ENCODE data around the gene MTA3.

MTA3 gene

GRCh38 chr2:42742740-42743658, 174.6 kb downstream of the MTA3 start:
- no peak for DNase-seq

DNA sequence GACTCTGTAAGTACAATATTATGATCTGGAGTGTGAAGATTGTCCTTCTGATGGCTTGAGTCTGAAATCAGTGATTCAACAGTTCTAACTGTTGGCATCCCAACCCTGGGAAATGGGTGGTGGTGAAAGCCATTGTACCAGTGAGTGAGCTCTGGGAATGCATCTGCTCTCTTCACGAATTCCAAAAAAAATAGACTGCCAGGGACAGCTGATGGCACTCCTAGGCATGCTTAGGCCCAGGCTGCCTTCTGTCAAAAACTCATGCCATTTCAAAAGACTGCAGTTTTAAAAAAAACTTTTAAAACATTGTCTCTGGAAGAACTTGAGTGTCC, 175.2 kb downstream of the MTA3 start:
- DNase-seq = no peak

DNA sequence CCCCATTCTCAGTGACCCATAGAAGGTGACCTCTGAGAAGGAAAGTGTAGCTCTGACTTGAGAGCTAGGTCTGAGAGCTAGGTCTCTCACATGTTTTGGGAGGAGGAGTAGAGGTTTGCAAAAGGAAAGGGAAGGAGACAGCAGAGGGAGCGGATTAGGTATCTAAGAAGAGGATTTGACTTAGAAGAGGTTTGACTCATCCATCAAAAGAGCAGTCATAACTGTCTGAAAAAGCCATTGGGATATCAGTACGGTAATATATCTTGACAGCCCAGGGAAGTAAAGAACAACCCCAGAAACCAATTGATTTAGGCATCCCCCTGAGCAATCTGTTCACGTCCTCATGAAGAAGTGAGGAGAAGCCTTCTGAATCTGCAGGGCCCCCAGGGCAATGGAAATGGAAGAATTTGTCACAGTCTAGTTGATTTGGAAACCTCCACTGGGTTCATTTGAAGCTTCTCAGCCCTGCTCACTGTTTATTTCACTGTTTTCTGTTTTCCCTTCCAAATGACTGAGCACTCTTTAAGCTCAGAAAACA, 176.2 kb downstream of the MTA3 start:
- no peak for DNase-seq

- DNase-seq = no peak
These were observed 179.0 kb downstream of the MTA3 start for GRCh38 chr2:42747422-42747821.

DNA sequence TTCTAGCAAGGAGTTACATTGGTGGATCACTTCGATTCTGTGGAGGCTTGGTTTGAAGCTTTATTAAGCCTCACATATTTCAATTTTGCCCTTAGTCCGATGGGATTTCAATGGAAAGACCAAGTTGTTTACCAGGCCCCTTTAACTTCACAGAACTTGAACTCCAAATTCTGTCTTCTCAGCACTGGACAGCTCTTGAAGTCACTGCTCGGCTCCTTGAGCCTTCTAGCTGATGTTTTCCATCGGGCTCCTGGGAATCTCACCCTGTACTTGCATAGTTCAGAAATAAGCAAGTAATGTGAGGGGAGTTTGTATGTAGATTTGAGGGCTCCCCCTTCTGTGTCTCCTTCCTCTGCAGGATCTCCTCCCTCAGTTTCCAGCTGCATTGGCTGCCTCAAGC, 180.4 kb downstream of the MTA3 start:
- no peak for DNase-seq

GRCh38 chr2:42752314-42752713, 183.9 kb downstream of the MTA3 start:
- DNase-seq = no peak

GRCh38 chr2:42752816-42753813, 184.7 kb downstream of the MTA3 start:
- DNase-seq = no peak

DNA sequence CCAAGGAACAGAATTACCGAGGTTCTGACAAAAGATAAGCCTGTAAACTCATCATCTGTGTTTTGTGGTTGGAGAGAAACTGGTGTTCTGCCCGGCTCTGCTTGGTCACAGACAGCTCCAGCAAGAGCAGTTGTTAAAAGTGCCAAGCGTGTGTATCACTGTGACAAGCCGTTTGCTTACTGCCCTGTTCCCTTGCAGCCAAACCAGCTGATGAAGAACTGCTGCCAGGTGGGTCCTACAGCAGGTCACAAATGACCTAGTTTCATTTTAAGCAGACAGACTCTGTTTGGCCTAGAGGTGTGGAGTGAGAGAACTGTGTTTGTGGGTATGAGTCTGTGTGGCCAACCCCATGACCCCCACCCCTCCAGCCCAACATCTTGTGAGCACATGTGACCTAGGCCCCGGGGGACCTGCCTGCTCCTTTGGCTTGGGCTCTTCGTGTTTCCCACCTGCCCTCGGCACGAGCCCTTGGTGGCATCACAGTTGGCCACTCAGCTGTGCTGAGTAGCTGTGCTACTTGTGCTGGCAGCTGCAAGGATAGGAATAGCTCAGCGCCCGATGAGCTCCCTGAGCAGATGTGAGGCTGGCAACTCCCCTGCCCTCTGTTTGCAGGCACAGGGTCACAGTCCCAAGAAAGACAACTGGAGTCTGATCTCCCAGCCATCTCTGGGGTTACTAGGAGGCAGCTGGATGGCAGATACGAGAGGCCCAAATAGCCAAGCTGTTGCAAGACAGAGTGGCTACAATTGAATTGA, 185.8 kb downstream of the MTA3 start:
- no peak for DNase-seq

DNA sequence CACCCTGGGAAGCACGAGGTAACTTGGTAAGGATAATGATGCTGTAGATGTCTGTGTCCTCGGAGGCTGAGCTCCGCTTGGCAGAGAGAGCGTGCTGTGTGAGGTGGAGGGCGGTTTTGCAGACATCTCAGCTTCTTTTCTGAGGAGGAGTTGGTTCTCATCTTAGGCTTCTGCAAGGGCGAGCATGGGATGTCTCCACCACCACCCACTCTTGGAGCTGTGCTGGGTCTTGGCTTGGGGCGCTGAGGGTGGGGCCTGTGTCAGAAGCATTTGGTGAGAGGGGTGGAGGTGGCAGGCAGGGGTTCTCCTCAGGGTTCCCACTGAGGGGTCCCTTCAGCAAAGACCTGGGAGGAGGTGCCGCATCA, 186.3 kb downstream of the MTA3 start:
- DNase-seq = no peak

DNA sequence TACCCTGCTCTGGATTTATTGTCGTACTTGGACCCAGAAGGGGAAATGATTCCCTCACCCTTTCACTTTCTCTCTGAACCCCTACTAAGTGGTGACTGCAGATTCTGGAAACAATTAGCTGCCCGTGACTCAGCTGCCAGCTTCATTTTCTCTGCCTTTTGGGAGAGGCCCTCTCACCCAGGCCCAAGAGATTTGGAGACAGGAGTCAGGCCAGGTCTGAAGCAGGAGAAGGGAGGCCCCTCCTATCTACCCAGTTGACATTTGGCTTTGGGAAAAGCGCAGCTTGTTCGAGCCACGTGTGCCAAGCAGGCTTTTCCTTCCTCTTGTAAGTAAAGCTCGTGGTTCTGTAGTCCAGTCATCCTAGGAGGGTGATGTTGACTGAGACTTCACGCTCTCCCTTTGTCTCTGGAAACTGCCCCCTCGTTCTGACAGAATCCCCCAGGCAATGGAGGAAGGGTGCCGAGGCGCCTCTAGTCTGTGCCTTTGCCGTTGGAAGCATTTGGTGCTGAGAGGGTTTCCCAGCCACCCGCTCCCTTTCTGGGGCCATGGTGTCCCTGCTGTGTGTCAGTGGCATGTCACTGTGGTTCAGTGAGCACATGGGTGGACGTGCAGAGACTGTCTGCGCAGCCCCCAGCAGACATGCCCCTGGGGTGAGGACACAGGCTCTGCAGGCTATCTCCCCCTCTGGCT, 186.9 kb downstream of the MTA3 start:
- DNase-seq = no peak

DNA sequence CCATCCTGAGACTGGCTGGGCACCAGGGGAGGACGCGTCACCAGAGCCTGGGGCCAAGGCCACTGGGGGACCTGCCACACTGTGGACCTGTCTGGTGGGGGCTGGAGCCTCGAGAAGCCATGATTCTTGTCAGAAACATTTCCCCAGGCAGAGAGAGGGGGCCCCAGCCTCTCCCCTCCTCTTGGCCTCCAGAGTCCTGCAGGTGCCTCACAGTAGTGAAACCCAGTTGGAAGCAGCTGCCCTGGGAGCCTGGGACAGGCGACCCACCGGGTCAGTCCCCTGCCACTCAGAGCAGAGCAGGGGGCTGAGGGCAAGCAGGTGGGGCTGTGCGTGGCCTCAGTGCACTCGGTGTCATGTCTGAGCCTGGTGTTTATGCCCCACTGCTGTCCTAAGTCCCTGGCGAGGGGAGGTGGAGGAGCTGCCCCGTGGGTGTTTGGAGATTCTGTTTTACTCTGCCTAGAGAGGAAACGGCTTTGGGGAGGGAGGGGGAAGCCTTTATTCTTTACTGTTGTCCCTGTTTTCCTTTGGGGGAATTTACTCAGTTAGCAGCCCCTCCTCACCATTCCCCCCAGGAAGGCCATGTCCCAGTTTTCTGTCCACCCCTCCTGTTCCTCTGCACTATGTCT, 187.8 kb downstream of the MTA3 start:
- no peak for DNase-seq

GRCh38 chr2:42756966-42757513, 188.6 kb downstream of the MTA3 start:
- DNase-seq = no peak

DNA sequence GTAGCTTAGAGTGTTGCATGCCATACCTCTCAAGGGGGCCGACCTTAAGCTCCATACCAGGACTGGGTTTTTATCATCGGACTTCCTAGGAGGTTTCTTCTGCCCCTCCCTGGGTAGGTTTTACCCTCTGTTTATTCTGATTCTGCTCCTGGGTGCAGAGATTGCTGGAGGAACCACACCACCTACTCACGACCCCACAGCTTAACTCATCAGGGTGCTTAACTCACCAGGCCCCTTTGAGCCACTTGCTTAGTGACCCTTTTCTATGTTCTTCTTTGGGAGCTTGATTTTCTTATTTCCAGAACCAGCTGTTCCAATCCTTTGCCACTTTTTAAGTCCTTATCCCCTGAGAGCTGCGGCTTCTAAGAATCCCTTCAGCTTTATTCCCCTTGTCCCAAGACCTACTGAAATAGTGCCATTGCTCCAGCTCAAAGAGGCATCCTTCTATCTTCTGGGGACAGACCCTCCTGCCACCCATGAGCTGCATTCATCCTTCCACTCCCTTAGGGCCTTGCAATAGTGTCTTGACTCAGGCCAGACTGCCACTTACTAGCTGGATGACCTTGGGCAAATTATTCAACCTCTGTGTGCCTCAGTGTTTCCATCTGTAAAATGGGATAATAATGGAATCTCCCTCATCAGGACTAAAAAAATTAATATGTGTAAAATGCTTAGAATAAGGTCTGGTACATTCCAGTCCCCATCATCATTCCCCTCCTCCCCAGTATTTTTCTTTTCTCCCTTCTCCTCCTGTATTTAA, 189.7 kb downstream of the MTA3 start:
- no peak for DNase-seq

DNA sequence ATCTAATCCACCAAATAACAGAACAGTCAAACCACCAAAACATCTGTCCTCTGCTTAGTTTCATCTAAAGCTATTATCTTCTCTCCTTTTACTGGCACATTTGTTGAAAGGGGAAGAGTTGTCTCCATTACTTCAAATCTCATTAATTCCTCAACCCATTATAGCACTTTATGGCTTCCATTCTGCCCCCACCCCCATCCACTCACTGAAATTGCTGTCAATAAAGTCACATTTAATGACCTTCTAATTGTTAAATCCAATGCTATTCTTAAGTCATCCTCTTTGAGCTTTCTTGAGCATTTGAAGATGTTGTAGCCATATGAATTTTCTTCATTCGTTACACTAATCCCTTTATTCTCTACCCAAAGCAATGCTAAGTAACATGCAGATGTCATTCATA, 190.3 kb downstream of the MTA3 start:
- no peak for DNase-seq

GRCh38 chr2:42761554-42761953, 193.1 kb downstream of the MTA3 start:
- no peak for DNase-seq

DNA sequence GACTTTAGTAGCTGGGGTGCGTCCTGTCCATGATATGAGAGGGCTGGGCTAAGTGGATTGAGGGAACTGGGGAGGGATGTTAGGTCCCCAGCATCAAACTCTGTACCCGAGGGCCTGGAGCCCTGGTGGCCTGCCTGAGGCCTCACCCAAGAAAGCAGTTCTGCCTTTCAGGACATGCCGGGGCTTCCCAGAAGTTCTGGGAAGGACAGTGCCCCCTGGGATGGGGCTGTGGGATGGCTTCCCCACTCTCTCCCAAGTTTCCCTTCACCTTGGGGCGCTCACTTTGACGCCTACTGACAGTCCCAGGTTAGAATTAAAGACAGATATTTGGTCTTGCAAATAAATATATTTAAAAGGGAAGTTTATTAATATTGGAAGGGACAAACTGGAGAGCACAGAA, 193.7 kb downstream of the MTA3 start:
- no peak for DNase-seq

DNA sequence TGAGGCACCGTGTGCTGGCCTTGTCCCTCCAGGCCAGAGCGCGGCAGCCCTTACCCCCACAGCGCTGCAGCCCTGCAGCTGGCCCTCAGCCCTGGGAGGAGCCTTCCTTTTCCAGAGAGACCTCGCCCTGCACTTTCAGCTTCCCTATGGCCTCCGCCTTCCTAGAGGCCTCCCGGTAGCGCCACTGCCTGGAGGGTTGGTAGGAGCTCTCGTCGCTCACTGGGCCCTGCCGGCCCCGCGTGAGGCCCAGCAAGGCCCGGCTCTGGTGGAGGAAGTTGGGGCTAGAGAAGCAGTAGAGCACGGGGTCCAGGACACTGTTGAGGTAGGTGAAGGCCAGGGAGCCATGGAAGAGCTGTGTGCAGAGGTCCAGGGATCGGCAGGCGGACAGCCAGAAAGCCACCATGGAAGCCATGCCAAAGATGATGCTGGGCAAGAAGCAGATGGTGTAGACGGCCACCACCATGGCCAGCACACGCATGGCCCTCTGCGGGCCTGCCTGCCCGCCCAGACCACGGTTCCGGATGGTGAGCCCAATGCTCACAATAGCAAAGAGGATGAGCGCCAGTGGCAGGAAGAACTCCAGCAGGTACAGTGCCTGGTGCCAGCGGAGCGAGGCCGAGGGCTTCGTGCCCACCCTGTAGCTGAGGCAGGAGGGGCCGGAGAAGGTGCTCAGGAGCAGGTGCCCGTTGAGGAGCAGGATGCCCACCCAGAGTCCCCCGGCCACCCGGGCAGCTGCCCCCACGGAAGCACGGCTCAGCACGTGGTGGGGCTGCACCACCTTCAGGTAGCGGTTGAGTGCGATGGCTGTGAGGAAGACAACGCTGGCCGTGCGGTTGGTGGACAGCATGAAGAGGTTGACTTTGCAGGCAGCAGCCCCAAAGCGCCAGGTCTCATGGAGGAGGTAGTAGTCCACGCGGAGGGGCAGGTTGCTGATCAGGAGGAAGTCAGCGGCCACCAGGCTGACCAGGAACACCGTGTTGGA, 194.7 kb downstream of the MTA3 start:
- DNase-seq = no peak

DNA sequence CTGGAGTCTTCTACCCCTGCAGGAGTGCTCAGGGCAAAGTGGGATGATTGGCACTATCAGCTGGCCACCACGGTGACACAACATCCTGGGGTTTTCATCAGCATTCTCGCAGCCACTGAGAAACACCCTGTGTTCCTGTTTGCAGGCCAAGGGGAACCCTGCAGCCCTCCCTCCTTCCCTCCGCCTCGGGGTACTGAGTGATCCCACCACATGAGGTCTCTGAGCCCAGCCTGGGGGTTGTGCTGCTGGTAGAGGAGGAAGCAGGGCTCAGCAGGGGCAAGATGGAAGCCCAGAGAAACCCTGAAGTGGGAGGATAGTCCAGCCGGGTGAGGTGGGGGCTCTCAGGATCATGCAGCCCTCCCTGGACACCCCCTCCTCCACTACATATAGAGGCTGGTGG, 195.7 kb downstream of the MTA3 start, which contains the start of gene OXER1:
Gene OXER1 (minus strand): TSS at position 40 of the 400 bp plus-strand sequence. CDS start 73 bp downstream, outside the sequence.
- DNase-seq = no peak

- DNase-seq = no peak
These were observed 196.5 kb downstream of the MTA3 start for GRCh38 chr2:42764901-42765300.
